ENCODE measurements around the gene XRRA1.

DNA sequence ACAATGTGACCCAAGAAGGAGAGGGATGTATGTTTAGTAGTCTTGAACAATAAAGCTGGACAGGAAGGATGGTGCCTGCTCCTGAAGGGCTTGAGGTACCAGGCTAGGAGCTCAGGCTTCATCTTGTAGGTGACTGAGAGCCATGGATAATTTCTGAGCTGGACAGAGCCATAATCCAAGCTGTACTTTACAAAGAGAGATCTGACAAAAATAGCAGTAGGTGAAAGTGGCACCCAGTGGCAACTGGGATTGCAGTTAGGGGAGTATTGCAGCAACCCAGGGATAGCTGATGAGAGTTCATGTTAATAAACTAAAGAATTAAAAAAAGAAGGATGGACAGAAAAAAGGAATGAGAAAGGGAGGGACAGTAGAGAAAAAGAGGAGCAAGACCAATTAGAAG is 7.4 kb downstream of the XRRA1 start:
- TF ChIP-seq, protein P1, sequence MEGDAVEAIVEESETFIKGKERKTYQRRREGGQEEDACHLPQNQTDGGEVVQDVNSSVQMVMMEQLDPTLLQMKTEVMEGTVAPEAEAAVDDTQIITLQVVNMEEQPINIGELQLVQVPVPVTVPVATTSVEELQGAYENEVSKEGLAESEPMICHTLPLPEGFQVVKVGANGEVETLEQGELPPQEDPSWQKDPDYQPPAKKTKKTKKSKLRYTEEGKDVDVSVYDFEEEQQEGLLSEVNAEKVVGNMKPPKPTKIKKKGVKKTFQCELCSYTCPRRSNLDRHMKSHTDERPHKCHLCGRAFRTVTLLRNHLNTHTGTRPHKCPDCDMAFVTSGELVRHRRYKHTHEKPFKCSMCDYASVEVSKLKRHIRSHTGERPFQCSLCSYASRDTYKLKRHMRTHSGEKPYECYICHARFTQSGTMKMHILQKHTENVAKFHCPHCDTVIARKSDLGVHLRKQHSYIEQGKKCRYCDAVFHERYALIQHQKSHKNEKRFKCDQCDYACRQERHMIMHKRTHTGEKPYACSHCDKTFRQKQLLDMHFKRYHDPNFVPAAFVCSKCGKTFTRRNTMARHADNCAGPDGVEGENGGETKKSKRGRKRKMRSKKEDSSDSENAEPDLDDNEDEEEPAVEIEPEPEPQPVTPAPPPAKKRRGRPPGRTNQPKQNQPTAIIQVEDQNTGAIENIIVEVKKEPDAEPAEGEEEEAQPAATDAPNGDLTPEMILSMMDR (IDR thresholded peaks at IDR 0.05) = no peak
- TF ChIP-seq EZH2 (IDR thresholded peaks at IDR 0.05) = no peak

Measured in neural progenitor cell (in vitro differentiated cells).